Gastrocnemius medialis (tissue), 4 donors: Measurements from ENCODE around the gene AMBRA1. TPM values are rescaled to one million over a fixed set of nuclear protein-coding genes. Genes with fewer than 3 reads are reported as not detected.
A peak's percentile ranks its signal among the peaks of the same experiment; 100 is the strongest.

Source experiments
- ATAC-seq, 2 donors: fragments of 150-250 bp; one replicate each; pipeline ENCODE4 v1.9.1; 2016
- DNase-seq, 2 donors: peaks; one replicate each; pipeline ENCODE4 v3.0.0-alpha.2; 2019
- H3K27ac ChIP-seq, 4 donors: fragments of 200-600 bp; sonication (generic); 1 replicate in 1 of 4; 2 replicates in 3 of 4; pipeline ENCODE4 v1.5.1; 2016 to 2018; ENCODE audit warnings: mild to moderate bottlenecking in 2 of 4, moderate library complexity in 1 of 4
- H3K27me3 ChIP-seq, 3 donors: fragments of 200-600 bp; sonication (generic) in 2 of 3; 1 replicate in 1 of 3; 2 replicates in 2 of 3; pipeline versions ENCODE4 v1.5.1 to v1.6.0; 2016 to 2019; ENCODE audit warnings: mild to moderate bottlenecking in 1 of 3, moderate library complexity in 1 of 3
- H3K36me3 ChIP-seq, 2 donors: fragments of 200-600 bp; sonication (generic) in 1 of 2; one replicate each; pipeline ENCODE4 v1.5.1; 2017 to 2018
- H3K4me1 ChIP-seq, 2 donors: fragments of 200-600 bp; sonication (generic) in 1 of 2; one replicate each; pipeline ENCODE4 v1.5.1; 2016 to 2017; ENCODE audit warnings: mild to moderate bottlenecking in 2 of 2
- H3K4me3 ChIP-seq, 4 donors: fragments of 200-600 bp; sonication (generic) in 3 of 4; 1 replicate in 1 of 4; 2 replicates in 3 of 4; pipeline ENCODE4 v1.5.1; 2016 to 2019; ENCODE audit warnings: mild to moderate bottlenecking in 2 of 4
- H3K9me3 ChIP-seq, 3 donors: fragments of 200-600 bp; sonication (generic) in 2 of 3; 1 replicate in 1 of 3; 2 replicates in 2 of 3; pipeline ENCODE4 v1.5.1; 2016 to 2019
- POLR2A ChIP-seq, 2 donors: fragments of 450-650 bp; IDR thresholded peaks; one replicate each; pipeline ENCODE4 v1.6.1; 2017; ENCODE audit warnings: antibody characterized with exemption in 2 of 2, mild to moderate bottlenecking in 2 of 2, moderate library complexity in 2 of 2
- in situ Hi-C, 4 donors: fragments of 200-750 bp; cut with MboI; loops; one replicate each; pipeline versions ENCODE4 v1.15.0 to v1.8.0; 2017; ENCODE audit warnings: low sequenced_read_pairs in 4 of 4
- intact Hi-C: fragments of 100-400 bp; cut with DNase I; formaldehyde crosslinking; loops from one replicate; pipeline ENCODE4 v1.15.1; 2023; ENCODE audit warnings: low total_unique reads
- total RNA-seq, 4 donors: library from RNA; depleted of rRNA; stranded (reverse); fragments of >200 nt; gene quantifications; one replicate each; pipeline versions ENCODE4 v1.1.0 to v1.2.3, GENCODE V29; 2016
- TF ChIP-seq, protein P1 (sequence below), 5 experiments: fragments of 450-650 bp in 3 of 5; fragments of 200-600 bp in 2 of 5; sonication (generic) in 2 of 5; IDR thresholded peaks in 4 of 5; conservative IDR thresholded peaks in 1 of 5; 1 replicate in 4 of 5; 2 replicates in 1 of 5; pipeline ENCODE4 v1.5.1; 2016 to 2019; ENCODE audit warnings: antibody characterized with exemption in 5 of 5, mild to moderate bottlenecking in 3 of 5, moderate library complexity in 3 of 5

AMBRA1 gene
- total RNA-seq, 4 donors from 2014 or later, result 17.3 to 24.3 (median 20.7) TPM

DNA sequence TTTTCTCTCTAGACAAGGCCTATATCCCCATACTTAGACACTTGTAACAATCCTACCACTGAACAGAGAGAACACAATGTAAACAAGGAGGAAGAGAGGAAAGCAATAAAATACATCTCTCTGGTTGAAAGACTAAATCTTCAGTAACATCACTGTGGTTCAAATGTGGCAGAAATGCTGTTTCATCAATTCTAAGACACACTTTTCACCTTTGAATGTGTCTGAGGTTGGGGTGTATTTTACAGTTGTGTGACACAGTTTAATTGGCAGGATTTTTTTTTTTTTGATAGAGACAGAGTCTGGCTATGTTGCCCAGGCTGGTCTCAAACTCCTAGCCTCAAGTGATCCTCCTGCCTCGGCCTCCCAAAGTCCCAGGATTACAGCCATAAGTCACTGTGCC is 79.5 kb downstream of the AMBRA1 start:
- Histone ChIP-seq H3K36me3 (no peaks in the 10 kb centered on the region), H3K27ac (no peak overlapping the region), H3K27me3 (no peaks in the 10 kb centered on the region), H3K4me3 (no peak overlapping the region), H3K4me1 (peaks cover 4 to 9% of the 10 kb centered on the region in 2 donors), H3K9me3 (no peaks in the 10 kb centered on the region)
- in situ Hi-C loops, result no loop called here
- intact Hi-C loops, result no loop called here
- TF ChIP-seq, protein P1, sequence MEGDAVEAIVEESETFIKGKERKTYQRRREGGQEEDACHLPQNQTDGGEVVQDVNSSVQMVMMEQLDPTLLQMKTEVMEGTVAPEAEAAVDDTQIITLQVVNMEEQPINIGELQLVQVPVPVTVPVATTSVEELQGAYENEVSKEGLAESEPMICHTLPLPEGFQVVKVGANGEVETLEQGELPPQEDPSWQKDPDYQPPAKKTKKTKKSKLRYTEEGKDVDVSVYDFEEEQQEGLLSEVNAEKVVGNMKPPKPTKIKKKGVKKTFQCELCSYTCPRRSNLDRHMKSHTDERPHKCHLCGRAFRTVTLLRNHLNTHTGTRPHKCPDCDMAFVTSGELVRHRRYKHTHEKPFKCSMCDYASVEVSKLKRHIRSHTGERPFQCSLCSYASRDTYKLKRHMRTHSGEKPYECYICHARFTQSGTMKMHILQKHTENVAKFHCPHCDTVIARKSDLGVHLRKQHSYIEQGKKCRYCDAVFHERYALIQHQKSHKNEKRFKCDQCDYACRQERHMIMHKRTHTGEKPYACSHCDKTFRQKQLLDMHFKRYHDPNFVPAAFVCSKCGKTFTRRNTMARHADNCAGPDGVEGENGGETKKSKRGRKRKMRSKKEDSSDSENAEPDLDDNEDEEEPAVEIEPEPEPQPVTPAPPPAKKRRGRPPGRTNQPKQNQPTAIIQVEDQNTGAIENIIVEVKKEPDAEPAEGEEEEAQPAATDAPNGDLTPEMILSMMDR (IDR thresholded peaks at IDR 0.05 in 4 of 5, conservative IDR thresholded peaks at IDR 0.05 in 1 of 5), result no peak
- no peak for TF ChIP-seq POLR2A (IDR thresholded peaks at IDR 0.05)
- ATAC-seq (no peak), DNase-seq (no peak)

DNA sequence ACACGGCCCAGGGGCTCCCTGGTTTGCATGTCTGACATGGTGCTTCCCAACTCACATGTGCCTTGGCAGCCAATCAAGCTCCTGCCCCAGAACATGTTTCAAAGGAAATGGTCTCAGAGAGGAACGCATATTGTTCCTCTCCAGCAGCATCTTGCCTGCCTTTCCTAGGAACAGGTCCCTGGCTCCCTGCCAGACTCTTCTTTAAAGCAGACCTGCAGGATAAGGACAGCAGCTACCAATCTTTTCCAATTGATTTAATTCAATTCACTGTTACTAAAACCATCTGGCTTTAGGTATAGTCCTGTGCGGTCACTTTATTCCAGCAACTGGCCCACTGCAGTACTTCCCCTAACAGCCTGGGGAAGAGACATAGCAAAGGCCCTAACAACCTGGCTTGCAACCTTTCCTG is 79.9 kb downstream of the AMBRA1 start:
- Histone ChIP-seq H3K36me3 (no peaks in the 10 kb centered on the region), H3K27me3 (no peaks in the 10 kb centered on the region), H3K4me3 (no peak overlapping the region), H3K27ac (no peak overlapping the region), H3K9me3 (no peaks in the 10 kb centered on the region), H3K4me1 (peaks cover 0 to 7% of the 10 kb centered on the region in 2 donors)
- TF ChIP-seq, protein P1 (IDR thresholded peaks at IDR 0.05 in 4 of 5, conservative IDR thresholded peaks at IDR 0.05 in 1 of 5), result no peak
- no peak for TF ChIP-seq POLR2A (IDR thresholded peaks at IDR 0.05)
- ATAC-seq (no peak), DNase-seq (peak in 1 of 2 donors; percentile 7)
- intact Hi-C loops, result no loop called here
- in situ Hi-C loops, result no loop called here

DNA sequence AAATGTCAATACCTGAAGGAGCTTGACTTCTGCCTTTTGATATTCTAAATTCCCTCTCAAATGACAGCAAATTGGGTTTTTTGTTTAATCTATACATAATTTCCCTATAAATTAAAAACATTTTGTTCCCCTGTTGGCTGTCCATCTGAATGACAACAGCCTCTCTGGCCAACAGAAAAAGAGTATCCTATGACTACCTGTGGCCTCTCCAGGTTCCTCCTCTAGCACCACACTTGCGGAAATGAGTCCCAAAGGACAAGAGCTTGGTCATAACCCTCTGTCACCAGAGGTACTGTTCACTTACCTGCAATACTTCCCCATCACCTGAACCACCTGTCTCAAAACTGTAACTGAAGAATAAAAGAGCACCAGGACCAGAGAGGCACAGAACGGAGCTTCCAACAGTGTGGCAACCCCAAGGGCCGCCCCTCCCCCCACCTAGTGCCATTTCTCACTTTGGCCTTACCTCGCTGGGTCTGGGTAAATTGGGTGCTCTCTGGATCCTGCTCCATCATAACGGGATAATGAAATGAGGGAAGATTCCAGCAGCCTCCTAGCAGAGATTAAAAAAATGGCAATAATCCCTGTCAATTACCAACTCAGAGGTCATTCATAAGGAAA is 81.5 kb downstream of the AMBRA1 start:
- TF ChIP-seq, protein P1 (IDR thresholded peaks at IDR 0.05 in 4 of 5, conservative IDR thresholded peaks at IDR 0.05 in 1 of 5), result no peak
- no peak for TF ChIP-seq POLR2A (IDR thresholded peaks at IDR 0.05)
- no peaks in the 10 kb centered on the region for H3K36me3 ChIP-seq
- no peak overlapping the region for H3K27ac ChIP-seq
- no peak overlapping the region for H3K4me3 ChIP-seq
- in situ Hi-C loops (no loop called here), intact Hi-C loops (no loop called here)
- no peaks in the 10 kb centered on the region for H3K27me3 ChIP-seq
- ATAC-seq (no peak), DNase-seq (no peak)
- H3K4me1 ChIP-seq, result no peaks in the 10 kb centered on the region
- no peaks in the 10 kb centered on the region for H3K9me3 ChIP-seq

DNA sequence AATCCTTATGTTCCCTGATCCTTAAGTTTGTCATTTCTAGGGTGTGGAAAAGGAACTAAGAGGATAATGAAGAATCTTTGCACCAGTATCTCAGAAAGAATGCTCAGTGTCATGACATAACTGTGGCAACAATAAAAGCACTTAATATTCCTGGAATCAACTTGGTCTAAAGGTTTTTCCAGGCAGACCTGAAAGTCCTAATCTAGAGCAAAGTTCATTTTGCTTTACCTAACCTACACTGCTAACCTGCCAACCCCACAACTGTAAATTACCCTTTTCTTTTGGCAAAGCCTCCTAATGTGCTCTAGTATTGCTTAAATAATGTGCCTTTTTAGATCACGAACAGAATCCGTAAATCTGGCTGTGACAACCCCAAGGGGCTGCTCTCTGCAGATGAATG is 82.5 kb downstream of the AMBRA1 start:
- Histone ChIP-seq H3K27ac (no peak overlapping the region), H3K4me3 (no peak overlapping the region), H3K9me3 (no peaks in the 10 kb centered on the region), H3K4me1 (no peaks in the 10 kb centered on the region), H3K36me3 (no peaks in the 10 kb centered on the region), H3K27me3 (no peaks in the 10 kb centered on the region)
- in situ Hi-C loops (no loop called here), intact Hi-C loops (no loop called here)
- ATAC-seq, result no peak
- TF ChIP-seq POLR2A (IDR thresholded peaks at IDR 0.05), result no peak
- TF ChIP-seq, protein P1 (IDR thresholded peaks at IDR 0.05 in 4 of 5, conservative IDR thresholded peaks at IDR 0.05 in 1 of 5), result no peak
- no peak for DNase-seq

DNA sequence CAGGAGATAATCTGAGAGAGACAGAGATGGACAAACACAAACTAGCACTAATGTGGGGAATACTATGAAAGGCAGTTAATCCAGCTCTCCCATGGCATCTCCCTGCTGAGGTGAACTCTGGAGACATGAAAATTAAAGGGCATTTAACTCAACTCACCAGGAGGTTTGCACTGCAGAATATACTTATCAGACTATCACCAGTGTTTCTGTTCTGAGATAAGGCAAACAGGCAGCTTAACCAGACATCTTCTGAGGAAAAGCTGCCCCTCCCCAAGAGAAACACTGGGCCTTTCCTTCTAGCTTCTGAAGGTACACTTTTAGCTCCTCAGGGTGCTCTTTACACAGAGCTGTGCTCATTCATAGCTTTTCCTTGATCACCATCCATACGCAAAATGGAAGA is 85.5 kb downstream of the AMBRA1 start:
- DNase-seq, result no peak

More for the DNA sequence above, 85.5 kb downstream of the AMBRA1 start:
- in situ Hi-C loops (no loop called here), intact Hi-C loops (no loop called here)
- Histone ChIP-seq H3K4me1 (no peaks in the 10 kb centered on the region), H3K27ac (no peak overlapping the region), H3K27me3 (no peaks in the 10 kb centered on the region), H3K4me3 (no peak overlapping the region), H3K9me3 (no peaks in the 10 kb centered on the region), H3K36me3 (peaks cover 0 to 14% of the 10 kb centered on the region in 2 donors)
- ATAC-seq, result no peak
- TF ChIP-seq, protein P1 (IDR thresholded peaks at IDR 0.05 in 4 of 5, conservative IDR thresholded peaks at IDR 0.05 in 1 of 5), result no peak
